H1 (cell line): ENCODE data around the gene RPS27. TPM values are rescaled to one million over a fixed set of nuclear protein-coding genes. Genes with fewer than 3 reads are reported as not detected.

ENCODE experiments used
- CTCF ChIA-PET: fragments of 300-600 bp; sonication (Branson Sonifier 250); formaldehyde crosslinking; loops from one replicate; lab custom pipeline; 2021; ENCODE audit not compliant: partially characterized antibody; lab: Charles Lee
- POLR2A ChIA-PET: fragments of 300-600 bp; sonication (Branson Sonifier 250); formaldehyde crosslinking; loops from one replicate; lab custom pipeline; 2021; ENCODE audit warnings: inconsistent platforms; ENCODE audit not compliant: partially characterized antibody; lab: Charles Lee
- DNase-seq, 2 experiments: peaks; one replicate each; pipeline versions ENCODE4 v3.0.0 to v3.0.0-alpha.2; 2010 to 2022; ENCODE audit warnings: low spot score in 2 of 2, low read depth in 1 of 2, mixed read lengths in 1 of 2
- FAIRE-seq: peaks from 2 replicates; lab custom pipeline; 2011; peaks lifted over from hg19 to GRCh38; lab: Jason Lieb, UNC
- H2AFZ ChIP-seq: 2 replicates; pipeline ENCODE4 v1.8.1; 2012; ENCODE audit warnings: low read length, inconsistent platforms
- H2AK5ac ChIP-seq: 2 replicates; pipeline ENCODE4 v1.6.1; 2013; ENCODE audit warnings: low read depth, low read length
- H2BK120ac ChIP-seq: replicated peaks from 2 replicates; pipeline ENCODE3; 2013; ENCODE audit warnings: low read depth, low read length, inconsistent platforms
- H2BK12ac ChIP-seq: 2 replicates; pipeline ENCODE4 v1.6.1; 2013; ENCODE audit warnings: low read depth, low read length
- H2BK15ac ChIP-seq: 2 replicates; pipeline ENCODE4 v1.6.1; 2013; ENCODE audit warnings: low read length
- H2BK20ac ChIP-seq: 2 replicates; pipeline ENCODE4 v1.6.1; 2013; ENCODE audit warnings: low read length
- H2BK5ac ChIP-seq: 2 replicates; pipeline ENCODE4 v1.6.1; 2013; ENCODE audit warnings: low read depth, low read length
- H3K14ac ChIP-seq: 2 replicates; pipeline ENCODE4 v1.6.1; 2013; ENCODE audit warnings: inconsistent platforms; ENCODE audit not compliant: insufficient read length
- H3K18ac ChIP-seq: 2 replicates; pipeline ENCODE4 v1.6.1; 2013; ENCODE audit warnings: low read length; ENCODE audit errors: extremely low read depth
- H3K23ac ChIP-seq: 2 replicates; pipeline ENCODE4 v1.6.1; 2013; ENCODE audit warnings: inconsistent platforms; ENCODE audit not compliant: insufficient read length
- H3K23me2 ChIP-seq: 2 replicates; pipeline ENCODE4 v1.6.1; 2013; ENCODE audit warnings: low read depth, low read length
- H3K27ac ChIP-seq: 2 replicates; pipeline ENCODE4 v1.6.1; 2011; ENCODE audit warnings: low read depth, low read length, inconsistent platforms
- H3K27me3 ChIP-seq, 4 experiments: replicated peaks in 1 of 4; 1 replicate in 1 of 4; 2 replicates in 3 of 4; pipeline versions ENCODE4 v1.6.1 to v1.8.1; 2011 to 2013; ENCODE audit warnings: low read length in 3 of 4, mild to moderate bottlenecking in 3 of 4, inconsistent platforms in 2 of 4, mixed read lengths in 2 of 4, moderate library complexity in 1 of 4; ENCODE audit not compliant: control insufficient read depth in 3 of 4, insufficient read depth in 3 of 4; ENCODE audit errors: extremely low read depth in 1 of 4
- H3K36me3 ChIP-seq, 4 experiments: 2 replicates each; pipeline versions ENCODE4 v1.6.1 to v1.8.1; 2011 to 2013; ENCODE audit warnings: mild to moderate bottlenecking in 4 of 4, low read length in 3 of 4, moderate library complexity in 2 of 4, control low read depth in 1 of 4, inconsistent platforms in 1 of 4; ENCODE audit not compliant: insufficient read depth in 4 of 4, control insufficient read depth in 2 of 4
- H3K4ac ChIP-seq: replicated peaks from 2 replicates; pipeline ENCODE3; 2013; ENCODE audit warnings: low read length, low read depth, mixed read lengths, inconsistent platforms; ENCODE audit not compliant: insufficient read length
- H3K4me1 ChIP-seq, 4 experiments: replicated peaks in 1 of 4; 1 replicate in 1 of 4; 2 replicates in 3 of 4; pipeline versions ENCODE4 v1.6.1 to v1.8.1; 2011 to 2013; ENCODE audit warnings: low read length in 3 of 4, inconsistent platforms in 2 of 4, mixed read lengths in 1 of 4; ENCODE audit not compliant: insufficient read depth in 4 of 4, control insufficient read depth in 3 of 4
- H3K4me2 ChIP-seq, 2 experiments: 2 replicates each; pipeline versions ENCODE4 v1.6.1 to v1.8.1; 2011 to 2013; ENCODE audit warnings: low read depth in 2 of 2, low read length in 2 of 2, control low read depth in 1 of 2, inconsistent platforms in 1 of 2, mild to moderate bottlenecking in 1 of 2; ENCODE audit not compliant: insufficient read depth in 1 of 2
- H3K4me3 ChIP-seq, 4 experiments: fragments of 200-600, 300-600 bp in 1 of 4; sonication (generic), shearing (Covaris generic), sonication (Bioruptor Twin) in 1 of 4; 2 replicates each; pipeline versions ENCODE4 v1.5.1 to v1.8.1; 2011 to 2016; ENCODE audit warnings: low read length in 4 of 4, low read depth in 3 of 4, control low read depth in 2 of 4, inconsistent platforms in 2 of 4, mild to moderate bottlenecking in 2 of 4, mixed read lengths in 1 of 4, moderate library complexity in 1 of 4; ENCODE audit not compliant: insufficient read depth in 2 of 4; ENCODE audit errors: extremely low read depth in 1 of 4
- H3K56ac ChIP-seq: replicated peaks from 2 replicates; pipeline ENCODE3; 2013; ENCODE audit warnings: low read depth, mild to moderate bottlenecking, mixed read lengths, low read length, inconsistent platforms; ENCODE audit not compliant: insufficient read length
- H3K79me1 ChIP-seq: 2 replicates; pipeline ENCODE4 v1.6.1; 2013; ENCODE audit warnings: low read depth, low read length, control low read depth
- H3K79me2 ChIP-seq, 2 experiments: 2 replicates each; pipeline versions ENCODE4 v1.6.1 to v1.8.1; 2012 to 2013; ENCODE audit warnings: low read length in 2 of 2, mild to moderate bottlenecking in 2 of 2, inconsistent platforms in 1 of 2; ENCODE audit not compliant: insufficient read depth in 2 of 2, control insufficient read depth in 1 of 2
- H3K9ac ChIP-seq, 4 experiments: replicated peaks in 1 of 4; 1 replicate in 1 of 4; 2 replicates in 3 of 4; pipeline versions ENCODE4 v1.6.1 to v1.8.1; 2011 to 2013; ENCODE audit warnings: low read depth in 3 of 4, low read length in 3 of 4, control low read depth in 2 of 4, mild to moderate bottlenecking in 2 of 4, moderate library complexity in 2 of 4, inconsistent platforms in 1 of 4; ENCODE audit errors: extremely low read depth in 1 of 4
- H3K9me3 ChIP-seq, 2 experiments: 2 replicates each; pipeline versions ENCODE4 v1.6.1 to v1.8.1; 2012 to 2013; ENCODE audit warnings: mild to moderate bottlenecking in 2 of 2, moderate library complexity in 2 of 2, control low read depth in 1 of 2, inconsistent platforms in 1 of 2, low read depth in 1 of 2, low read length in 1 of 2, mixed read lengths in 1 of 2; ENCODE audit not compliant: insufficient read depth in 2 of 2
- H4K20me1 ChIP-seq, 2 experiments: replicated peaks in 1 of 2; 2 replicates each; pipeline versions ENCODE3 to v1.8.1; 2011 to 2013; ENCODE audit warnings: inconsistent platforms in 2 of 2, low read length in 2 of 2, mild to moderate bottlenecking in 1 of 2; ENCODE audit not compliant: insufficient read depth in 2 of 2, control insufficient read depth in 1 of 2
- H4K5ac ChIP-seq: 2 replicates; pipeline ENCODE4 v1.6.1; 2013; ENCODE audit warnings: low read length, low read depth, mixed read lengths, inconsistent platforms; ENCODE audit not compliant: insufficient read length
- H4K8ac ChIP-seq: 2 replicates; pipeline ENCODE4 v1.8.0; 2013; ENCODE audit warnings: mild to moderate bottlenecking, moderate library complexity, low read length, inconsistent platforms; ENCODE audit not compliant: insufficient read depth; ENCODE audit errors: extremely low read depth
- H4K91ac ChIP-seq: replicated peaks from 2 replicates; pipeline ENCODE3; 2013; ENCODE audit warnings: low read length, mixed read lengths, inconsistent platforms; ENCODE audit not compliant: insufficient read length
- CHD2 ChIP-seq: IDR thresholded peaks from 2 replicates; pipeline ENCODE4 v1.6.1; 2012; ENCODE audit warnings: low read length, improper control_type of control experiment
- EZH2 ChIP-seq: fragments of 200-600 bp; sonication (generic); IDR thresholded peaks from 2 replicates; pipeline ENCODE4 v1.7.1; 2012; ENCODE audit warnings: low read depth, mild to moderate bottlenecking, moderate library complexity, low read length, inconsistent platforms; ENCODE audit not compliant: severe bottlenecking
- FOSL1 ChIP-seq: IDR thresholded peaks from 2 replicates; pipeline ENCODE4 v1.6.1; 2011; ENCODE audit warnings: mild to moderate bottlenecking, low read depth, low read length, moderate library complexity; ENCODE audit not compliant: insufficient read depth
- GABPA ChIP-seq: IDR thresholded peaks from 2 replicates; pipeline ENCODE4 v1.6.1; 2011; ENCODE audit warnings: mild to moderate bottlenecking, low read length, moderate library complexity, borderline replicate concordance; ENCODE audit not compliant: insufficient read depth
- JUN ChIP-seq: IDR thresholded peaks from 2 replicates; pipeline ENCODE4 v1.6.1; 2011; ENCODE audit warnings: low read depth, mild to moderate bottlenecking, improper control_type of control experiment, low read length
- JUND ChIP-seq: IDR thresholded peaks from 2 replicates; pipeline ENCODE4 v1.6.1; 2011; ENCODE audit warnings: mild to moderate bottlenecking, improper control_type of control experiment, low read length
- NRF1 ChIP-seq: IDR thresholded peaks from 2 replicates; pipeline ENCODE4 v1.6.1; 2011; ENCODE audit warnings: mild to moderate bottlenecking, low read depth, low read length, improper control_type of control experiment
- POLR2A ChIP-seq, 2 experiments: IDR thresholded peaks; 1 replicate in 1 of 2; 2 replicates in 1 of 2; pipeline ENCODE4 v1.6.1; 2011; ENCODE audit warnings: low read depth in 2 of 2, low read length in 2 of 2, mild to moderate bottlenecking in 2 of 2; ENCODE audit errors: control extremely low read depth in 1 of 2
- SIRT6 ChIP-seq: IDR thresholded peaks from one replicate; pipeline ENCODE4 v1.7.1; 2012; ENCODE audit warnings: low read length, inconsistent platforms
- TBP ChIP-seq: IDR thresholded peaks from 2 replicates; pipeline ENCODE4 v1.6.1; 2011; ENCODE audit warnings: low read depth, low read length, improper control_type of control experiment
- TCF12 ChIP-seq: IDR thresholded peaks from 2 replicates; pipeline ENCODE4 v1.6.1; 2011; ENCODE audit warnings: low read depth, mild to moderate bottlenecking, low read length
- USF2 ChIP-seq: IDR thresholded peaks from 2 replicates; pipeline ENCODE4 v1.6.1; 2011; ENCODE audit warnings: low read length, improper control_type of control experiment
- YY1 ChIP-seq: IDR thresholded peaks from 2 replicates; pipeline ENCODE4 v1.6.1; 2011; ENCODE audit warnings: low read depth, mild to moderate bottlenecking, low read length
- WGBS, 2 experiments: shearing (Covaris generic) in 1 of 2; methylation state at CpG; one replicate each; pipeline versions ENCODE4 v1.1.6 to v1.1.7; 2013 to 2015; ENCODE audit warnings: low lambda C conversion rate in 2 of 2, mixed read lengths in 2 of 2, inconsistent platforms in 1 of 2, low coverage in 1 of 2, missing lambda C conversion rate in 1 of 2; ENCODE audit not compliant: insufficient replicate concordance in 2 of 2, insufficient coverage in 1 of 2, insufficient read length in 1 of 2; ENCODE audit errors: extremely low coverage in 1 of 2, missing lambda C conversion rate in 1 of 2; 5-methylcytosine and 5-hydroxymethylcytosine counted together
- polyA plus RNA-seq, 7 experiments: library from polyadenylated mRNA; depleted of rRNA in 3 of 7; stranded (reverse) in 5 of 7; unstranded in 2 of 7; fragments of >200 nt in 5 of 7; fragments of 200-250 nt in 2 of 7; gene quantifications; 1 replicate in 5 of 7; 2 replicates in 1 of 7; 4 replicates in 1 of 7; pipeline versions ENCODE4 v1.2.1 to v1.2.3, GENCODE V29; 2011 to 2013; ENCODE audit warnings: missing spikeins in 2 of 7, mixed read lengths in 2 of 7
- total RNA-seq: library from RNA; stranded (reverse); fragmentation: NEBNext Ultra II Directional; extraction: Animal tissue kit (Norgen Biotek cat#: 25700); gene quantifications from 2 replicates; pipeline ENCODE4 v1.2.1, GENCODE V29; 2021

RPS27 gene
- total and polyA plus RNA-seq, 2 of the 8 experiments (the other 6 are each of a cell fraction or from before 2014, with no cell fraction given): 1,810 to 3,155 TPM

- Histone ChIP-seq H3K9me3 (no peaks in the 10 kb centered on the region), H2BK120ac (no peak overlapping the region), H4K5ac (no peak overlapping the region), H4K20me1 (no peaks in the 10 kb centered on the region), H4K8ac (no peak overlapping the region), H3K27ac (peak overlapping the region; percentile 61; the same call in 1 of the 2 replicates), H3K9ac (no peak overlapping the region; a peak in 2 of 7 replicates), H3K79me1 (no peaks in the 10 kb centered on the region; the same call in 1 of the 2 replicates), H2AK5ac (0 out of 2 replicates have a peak overlapping the region, but pooled peaks have one; percentile 40), H3K27me3 (no peaks in the 10 kb centered on the region), H3K23ac (no peak overlapping the region), H3K4me1 (peaks cover 0 to 12% (median 5%) of the 10 kb centered on the region in 4 experiments; a peak in 5 of 7 replicates), H2BK5ac (no peak overlapping the region), H2BK15ac (peak overlapping the region; percentile 74; the same call in 1 of the 2 replicates), H2BK12ac (no peak overlapping the region), H2AFZ (no peak overlapping the region), H3K56ac (no peak overlapping the region), H3K18ac (no peak overlapping the region), H3K14ac (no peak overlapping the region), H3K79me2 (peaks cover 0 to 20% of the 10 kb centered on the region in 2 experiments; a peak in 2 of 4 replicates), H3K4me2 (peak overlapping the region; percentile 69 to 91), H4K91ac (no peak overlapping the region), H2BK20ac (0 out of 2 replicates have a peak overlapping the region, but pooled peaks have one; percentile 21), H3K23me2 (peaks cover 13% of the 10 kb centered on the region; the same call in 1 of the 2 replicates), H3K4me3 (peak overlapping the region; percentile 15 to 68 (median 57); a peak in 4 of 8 replicates), H3K4ac (no peak overlapping the region), H3K36me3 (peaks cover 0 to 16% (median 4%) of the 10 kb centered on the region in 4 experiments; a peak in 4 of 8 replicates)
- ChIA-PET POLR2A (interaction anchor here (0.6 to 15.7 kb wide), 7 partner anchors 7 to 297 kb away, joined by 3 to 454 read pairs (median 50); partner anchors contain the start of genes CRTC2, DENND4B, GATAD2B and JTB), CTCF (interaction anchor here (1.0 to 4.5 kb wide), 4 partner anchors 9 to 171 kb away, joined by 3 to 29 read pairs (median 4); partner anchors contain the start of genes DENND4B and JTB)
- FAIRE-seq: no peak
- no peak for DNase-seq
- WGBS, 2 experiments: 80% methylated on average over 2 of the region's 2 CpGs; no CpG with 5 or more reads in 1 of the 2 experiments
- TF ChIP-seq NRF1: no peak
- TF ChIP-seq TCF12: no peak
- no peak for TF ChIP-seq CHD2
- TF ChIP-seq EZH2: no peak
- TF ChIP-seq TBP: no peak
- TF ChIP-seq YY1: no peak
- no peak for TF ChIP-seq SIRT6
- TF ChIP-seq USF2: no peak
- no peak for TF ChIP-seq JUND
- no peak for TF ChIP-seq GABPA
- no peak for TF ChIP-seq FOSL1
- TF ChIP-seq POLR2A (IDR thresholded peaks at IDR 0.05; ENCODE audit: control extremely low read depth in 1 of 2, low read depth in 2 of 2, low read length in 2 of 2): no peak
- no peak for TF ChIP-seq JUN
Observed at GRCh38 chr1:153968972-153969371, 21.6 kb upstream of the RPS27 start.
